B cell (primary cell): ENCODE results near the gene KCNIP1. TPM values are rescaled to one million over a fixed set of nuclear protein-coding genes. Genes with fewer than 3 reads are reported as not detected.

Experiments
- ATAC-seq: fragments of 200-7000 bp; cut with Tn5 transposase; one replicate; pipeline ENCODE4 v1.10.0; 2021; ENCODE audit warnings: low read depth, mild to moderate bottlenecking, moderate number of reproducible peaks, moderate library complexity
- CTCF ChIA-PET: fragments of 350-600 bp; sonication (Branson Sonifier 250); formaldehyde crosslinking; loops from one replicate; lab custom pipeline; 2021; ENCODE audit warnings: antibody characterized with exemption, inconsistent platforms; lab: Charles Lee
- POLR2A ChIA-PET: fragments of 350-600 bp; sonication (Branson Sonifier 250); formaldehyde crosslinking; loops from one replicate; lab custom pipeline; 2021; ENCODE audit warnings: antibody characterized with exemption; lab: Charles Lee
- DNase-seq: peaks from one replicate; pipeline ENCODE4 v3.0.0; 2013
- H2AFZ ChIP-seq: 2 replicates; pipeline ENCODE4 v1.6.1; 2012; ENCODE audit warnings: mild to moderate bottlenecking, low read depth, low read length; ENCODE audit not compliant: insufficient read depth, poor library complexity, severe bottlenecking
- H3K27ac ChIP-seq, 2 donors: 1 replicate in 1 of 2; 2 replicates in 1 of 2; pipeline ENCODE4 v1.5.1; 2012 to 2013; ENCODE audit warnings: low read length in 2 of 2, mild to moderate bottlenecking in 2 of 2, moderate library complexity in 1 of 2
- H3K27me3 ChIP-seq, 4 experiments: fragments of 200-600 bp in 1 of 4; sonication (generic) in 1 of 4; replicated peaks in 1 of 4; 1 replicate in 2 of 4; 2 replicates in 2 of 4; pipeline versions ENCODE4 v1.6.1 to v1.7.0; 2013 to 2016; ENCODE audit warnings: low read length in 3 of 4, mild to moderate bottlenecking in 2 of 4, mixed read lengths in 1 of 4, moderate library complexity in 1 of 4; ENCODE audit not compliant: insufficient read depth in 4 of 4, control insufficient read depth in 3 of 4; ENCODE audit errors: control extremely low read depth in 1 of 4
- H3K36me3 ChIP-seq, 2 experiments: replicated peaks in 1 of 2; 1 replicate in 1 of 2; 2 replicates in 1 of 2; pipeline versions ENCODE4 v1.6.1 to v1.7.1; 2013; ENCODE audit warnings: low read length in 1 of 2; ENCODE audit not compliant: insufficient read depth in 2 of 2, control insufficient read depth in 1 of 2; ENCODE audit errors: control extremely low read depth in 1 of 2, extremely low read depth in 1 of 2
- H3K4me1 ChIP-seq, 2 donors: fragments of 200-600 bp in 1 of 2; sonication (generic) in 1 of 2; 1 replicate in 1 of 2; 2 replicates in 1 of 2; pipeline versions ENCODE4 v1.5.1 to v1.6.1; 2013 to 2017; ENCODE audit warnings: low read length in 2 of 2; ENCODE audit not compliant: control insufficient read depth in 2 of 2, insufficient read depth in 2 of 2
- H3K4me2 ChIP-seq: replicated peaks from 2 replicates; pipeline ENCODE3; 2012; ENCODE audit warnings: mild to moderate bottlenecking, low read depth, low read length; ENCODE audit not compliant: poor library complexity, severe bottlenecking
- H3K4me3 ChIP-seq, 5 experiments: fragments of 200-600 bp in 1 of 5; sonication (generic) in 1 of 5; 1 replicate in 3 of 5; 2 replicates in 2 of 5; pipeline versions ENCODE4 v1.5.1 to v1.7.0; 2011 to 2016; ENCODE audit warnings: low read length in 4 of 5, mild to moderate bottlenecking in 4 of 5, low read depth in 2 of 5, control low read depth in 1 of 5, moderate library complexity in 1 of 5; ENCODE audit not compliant: insufficient read depth in 1 of 5; ENCODE audit errors: control extremely low read depth in 1 of 5, extremely low read depth in 1 of 5
- H3K79me2 ChIP-seq: fragments of 200-600 bp; sonication (generic); one replicate; pipeline ENCODE4 v1.6.0; 2016; ENCODE audit warnings: low read length; ENCODE audit not compliant: control insufficient read depth, insufficient read depth
- H3K9ac ChIP-seq: fragments of 200-600 bp; sonication (generic); 2 replicates; pipeline ENCODE4 v1.6.1; 2017; ENCODE audit warnings: mild to moderate bottlenecking, low read length, moderate library complexity
- H3K9me3 ChIP-seq, 3 donors: one replicate each; pipeline versions ENCODE4 v1.6.1 to v1.7.1; 2013; ENCODE audit warnings: low read length in 2 of 3; ENCODE audit not compliant: control insufficient read depth in 2 of 3, insufficient read depth in 1 of 3; ENCODE audit errors: control extremely low read depth in 1 of 3
- H4K20me1 ChIP-seq: 2 replicates; pipeline ENCODE4 v1.6.0; 2012; ENCODE audit warnings: mild to moderate bottlenecking, low read length; ENCODE audit not compliant: insufficient read depth, control insufficient read depth, poor library complexity, severe bottlenecking
- H3K27ac Mint-ChIP-seq: one replicate; pipeline ENCODE4 v1.8.0; 2021; ENCODE audit warnings: mixed read lengths
- H3K27me3 Mint-ChIP-seq: one replicate; pipeline ENCODE4 v1.8.0; 2021; ENCODE audit warnings: mixed read lengths
- H3K4me1 Mint-ChIP-seq: one replicate; pipeline ENCODE4 v1.8.0; 2021; ENCODE audit warnings: mixed read lengths
- H3K4me3 Mint-ChIP-seq: one replicate; pipeline ENCODE4 v1.8.0; 2021; ENCODE audit warnings: mixed read lengths
- H3K9me3 Mint-ChIP-seq: one replicate; pipeline ENCODE4 v1.8.0; 2022; ENCODE audit warnings: mixed read lengths; ENCODE audit not compliant: insufficient read depth
- CTCF ChIP-seq: fragments of 200-600 bp; IDR thresholded peaks from one replicate; pipeline ENCODE4 v1.8.0; 2022; ENCODE audit warnings: antibody characterized with exemption, mild to moderate bottlenecking
- EZH2 ChIP-seq: IDR thresholded peaks from 2 replicates; pipeline ENCODE4 v1.6.1; 2012; ENCODE audit warnings: borderline replicate concordance, low read depth, mild to moderate bottlenecking, moderate library complexity, low read length; ENCODE audit not compliant: insufficient read depth, poor library complexity, severe bottlenecking
- WGBS: methylation state at CpG from one replicate; pipeline ENCODE4 v1.1.5; 2013; ENCODE audit warnings: missing lambda C conversion rate; ENCODE audit not compliant: insufficient coverage; 5-methylcytosine and 5-hydroxymethylcytosine counted together
- intact Hi-C: fragments of 100-400 bp; cut with micrococcal nuclease; formaldehyde crosslinking; loops from one replicate; pipeline ENCODE4 v1.10.0; 2022
- polyA plus RNA-seq: library from polyadenylated mRNA; depleted of rRNA; stranded (reverse); fragments of >200 nt; gene quantifications from 2 replicates; pipeline ENCODE4 v1.2.3, GENCODE V29; 2012
- total RNA-seq, 2 donors: library from RNA; stranded (reverse); fragments of 120-200 nt in 1 of 2; gene quantifications; 1 replicate in 1 of 2; 2 replicates in 1 of 2; pipeline versions ENCODE4 v1.2.3 to v1.2.4, GENCODE V29; 2013 to 2022

The KCNIP1 gene
- total and polyA plus RNA-seq, 2 donors (not counting 1 experiment from before 2014, with no cell fraction given) = not detected

GRCh38 chr5:170721681-170722080, 217.9 kb downstream of the KCNIP1 start:
- Histone ChIP-seq H4K20me1 (no peaks in the 10 kb centered on the region), H3K79me2 (no peaks in the 10 kb centered on the region), H3K27me3 (peaks cover 0 to 5% (median 0%) of the 10 kb centered on the region in 4 experiments), H3K4me2 (no peak overlapping the region), H2AFZ (no peak overlapping the region), H3K27ac (no peak overlapping the region), H3K4me3 (no peak overlapping the region), H3K4me1 (no peaks in the 10 kb centered on the region), H3K36me3 (no peaks in the 10 kb centered on the region), H3K9ac (no peak overlapping the region), H3K9me3 (no peaks in the 10 kb centered on the region)
- H3K9me3 Mint-ChIP-seq = peaks cover 4% of the 10 kb centered on the region
- ChIA-PET POLR2A (no interaction called here), CTCF (no interaction called here)
- 83% methylated on average over 5 of the region's 6 CpGs for WGBS
- H3K4me3 Mint-ChIP-seq = no peak overlapping the region
- intact Hi-C loops = no loop called here
- ATAC-seq (no peak), DNase-seq (no peak)
- no peak overlapping the region for H3K27ac Mint-ChIP-seq
- peaks cover 29% of the 10 kb centered on the region for H3K27me3 Mint-ChIP-seq
- no peaks in the 10 kb centered on the region for H3K4me1 Mint-ChIP-seq
- TF ChIP-seq EZH2 = no peak

- Histone ChIP-seq H4K20me1 (no peaks in the 10 kb centered on the region), H3K9ac (no peak overlapping the region), H3K79me2 (no peaks in the 10 kb centered on the region), H3K27ac (no peak overlapping the region), H3K4me2 (no peak overlapping the region), H2AFZ (no peak overlapping the region), H3K4me1 (no peaks in the 10 kb centered on the region), H3K4me3 (no peak overlapping the region), H3K36me3 (no peaks in the 10 kb centered on the region), H3K9me3 (no peaks in the 10 kb centered on the region), H3K27me3 (peaks cover 0 to 5% (median 0%) of the 10 kb centered on the region in 4 experiments)
- WGBS = 80% methylated on average over 1 of the region's 3 CpGs
- ChIA-PET CTCF (no interaction called here), POLR2A (no interaction called here)
- Mint-ChIP-seq H3K4me3 (no peak overlapping the region), H3K27ac (no peak overlapping the region), H3K27me3 (peaks cover 34% of the 10 kb centered on the region), H3K4me1 (no peaks in the 10 kb centered on the region), H3K9me3 (peaks cover 4% of the 10 kb centered on the region)
- no peak for DNase-seq
- ATAC-seq = no peak
- no peak for TF ChIP-seq EZH2
- no peak for TF ChIP-seq CTCF
- intact Hi-C loops = no loop called here
These were observed 218.5 kb downstream of the KCNIP1 start for GRCh38 chr5:170722316-170722715.
